ENCODE measurements around the gene PTPRN2.

PTPRN2 gene

GRCh38 chr7:158576050-158576762 is 11.4 kb downstream of the PTPRN2 start:
- no peak for DNase-seq

GRCh38 chr7:158574308-158575036 is 13.2 kb downstream of the PTPRN2 start:
- no peak for DNase-seq

DNA sequence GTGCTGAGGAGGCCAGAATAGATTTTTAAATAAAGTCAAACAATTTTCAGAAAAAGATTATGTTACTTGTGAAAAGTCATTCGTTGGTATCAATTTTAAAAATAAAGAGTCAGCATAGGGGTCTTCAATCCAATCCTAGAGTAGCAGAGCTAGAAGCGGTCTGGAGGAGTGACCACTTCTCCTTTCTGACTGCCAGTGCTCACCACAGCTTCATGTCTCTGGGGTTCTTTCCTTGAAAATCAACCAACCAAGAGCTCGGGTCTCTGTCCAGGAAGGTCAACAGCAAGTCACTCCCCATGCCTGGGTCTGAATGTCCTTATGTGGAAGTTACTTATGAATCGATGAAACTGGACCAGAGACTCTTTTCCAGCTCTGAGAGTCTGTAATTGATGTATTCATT is 14.3 kb downstream of the PTPRN2 start:
- no peak for DNase-seq

DNA sequence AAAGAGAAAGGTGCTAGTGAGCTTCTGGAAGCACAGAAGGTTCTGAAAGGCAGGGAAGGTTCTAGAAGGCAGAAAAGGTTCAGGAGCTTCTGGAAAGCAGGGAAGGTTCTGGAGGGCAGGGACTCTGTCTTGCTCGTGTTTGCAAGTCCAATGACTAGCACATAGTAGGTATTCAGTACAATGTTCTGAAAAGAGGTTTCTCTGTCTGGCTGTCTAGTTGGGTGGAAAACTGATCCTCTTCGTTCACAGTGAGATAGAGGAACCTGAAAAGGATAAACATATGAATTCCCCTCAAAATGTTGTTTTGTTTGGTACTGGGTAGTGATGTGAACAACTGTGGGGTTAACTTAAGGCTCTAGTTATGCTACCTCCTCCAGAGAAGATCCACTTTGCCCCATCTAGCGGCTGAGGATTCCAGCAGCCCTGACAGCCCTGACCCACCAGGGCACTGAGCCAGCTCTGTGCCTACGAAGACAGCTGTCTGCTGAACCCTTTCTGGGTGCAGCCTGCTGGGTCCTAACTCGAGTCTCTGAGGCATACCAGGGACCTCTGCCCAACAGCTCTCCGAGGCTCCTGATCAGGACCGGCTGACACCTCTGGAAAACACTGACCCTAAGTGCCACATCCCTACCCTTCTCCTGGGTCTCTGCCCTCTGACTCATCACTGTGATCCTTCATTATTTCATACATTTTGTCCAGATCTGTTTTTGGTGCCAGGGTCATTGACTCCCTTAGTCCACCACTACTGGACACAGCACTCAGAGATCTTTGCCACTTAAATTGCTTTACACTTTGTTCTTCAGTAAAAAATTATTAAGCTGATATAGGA is 15.4 kb downstream of the PTPRN2 start:
- no peak for DNase-seq

DNA sequence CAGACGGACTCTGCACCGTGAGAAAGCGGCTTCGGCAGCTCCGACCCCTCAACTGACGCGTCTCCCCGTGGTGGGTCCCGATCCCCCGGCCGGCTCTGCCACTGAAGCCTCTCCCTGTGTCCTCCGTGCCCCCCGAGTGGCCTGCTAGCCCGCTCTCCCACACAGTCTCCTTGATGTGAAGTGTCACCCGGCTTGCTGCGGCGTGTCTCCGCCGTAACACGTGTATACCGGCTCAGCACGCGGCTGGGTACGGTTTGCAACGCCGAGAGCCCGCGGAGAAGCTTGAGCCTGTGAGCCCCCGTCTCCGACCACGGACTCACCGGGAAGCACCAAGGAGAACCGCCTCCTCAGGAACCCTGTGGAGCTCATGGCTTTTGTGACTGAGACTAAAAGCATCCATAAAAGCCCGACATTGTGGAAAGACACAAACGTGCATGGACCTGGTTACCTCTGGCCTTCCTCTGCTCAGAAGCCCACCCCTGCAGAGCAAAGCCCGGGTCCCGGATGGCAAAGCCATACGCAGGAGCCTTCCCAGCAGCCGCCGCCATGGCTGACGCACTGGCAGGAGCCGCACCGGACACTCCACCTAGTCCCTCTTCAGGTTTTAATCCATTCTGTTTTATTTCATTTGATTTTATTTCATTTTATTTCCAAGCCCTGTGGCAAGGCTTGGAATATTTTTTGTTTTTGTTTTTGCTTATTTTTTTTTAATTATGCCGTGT is 17.0 kb downstream of the PTPRN2 start:
- DNase-seq = no peak

- no peak for DNase-seq
Measured at GRCh38 chr7:158569858-158570323, 17.7 kb downstream of the PTPRN2 start.

DNA sequence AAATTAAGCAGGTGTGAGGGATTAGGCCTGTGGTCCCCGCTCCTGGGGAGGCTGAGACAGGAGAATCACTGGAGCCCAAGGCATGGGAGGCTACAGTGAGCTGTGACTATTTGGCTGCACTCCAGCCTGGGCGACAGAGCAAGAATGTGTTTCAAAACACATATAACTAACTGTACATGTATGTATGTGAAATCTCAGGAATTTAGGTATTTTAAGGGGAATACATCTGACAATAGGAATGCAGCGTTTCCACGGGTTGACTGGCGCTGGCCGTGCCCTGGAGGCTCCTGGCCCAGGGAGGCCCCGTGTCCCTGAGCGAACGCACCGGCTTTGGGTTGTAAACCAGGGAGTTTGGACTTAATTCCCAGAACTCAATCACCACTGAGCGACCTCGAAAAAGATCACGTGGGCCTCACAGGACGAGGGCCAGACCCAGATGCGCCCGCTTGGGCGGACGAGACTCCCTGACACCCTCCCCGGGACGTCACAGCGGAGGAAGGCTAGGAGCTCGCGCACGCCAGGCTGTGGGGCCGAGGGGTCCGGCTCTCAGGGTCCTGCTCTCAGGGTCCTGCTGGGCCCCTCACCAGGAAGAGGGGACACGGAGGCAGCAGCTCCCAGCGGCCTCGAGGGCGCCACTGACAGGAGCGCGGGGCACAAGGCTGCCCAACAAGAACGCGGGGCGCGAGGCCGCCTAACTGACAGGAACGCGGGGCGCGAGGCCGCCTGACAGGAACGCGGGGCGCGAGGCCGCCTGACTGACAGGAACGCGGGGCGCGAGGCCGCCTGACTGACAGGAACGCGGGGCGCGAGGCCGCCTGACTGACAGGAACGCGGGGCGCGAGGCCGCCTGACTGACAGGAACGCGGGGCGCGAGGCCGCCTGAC is 18.4 kb downstream of the PTPRN2 start:
- no peak for DNase-seq

- no peak for DNase-seq
Measured at GRCh38 chr7:158567153-158567603, 20.4 kb downstream of the PTPRN2 start.

DNA sequence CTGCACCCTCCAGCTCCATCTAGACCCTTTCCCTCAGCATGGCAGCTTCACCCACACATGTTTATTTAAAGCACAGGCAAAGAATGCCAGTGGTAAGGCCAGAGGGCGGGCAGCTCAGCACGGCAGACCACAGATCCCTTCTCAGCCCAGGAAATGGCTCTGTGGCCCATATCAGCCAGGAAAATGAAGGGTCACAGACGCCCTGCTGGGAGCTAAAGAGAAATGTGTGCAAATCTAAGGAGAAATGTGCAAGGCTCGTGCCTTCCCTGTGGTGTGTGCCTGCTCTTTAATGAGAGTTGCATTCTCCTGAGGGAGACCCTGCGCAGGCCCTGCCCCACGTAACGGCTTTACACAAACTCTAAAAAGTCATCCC is 23.0 kb downstream of the PTPRN2 start:
- no peak for DNase-seq

- no peak for DNase-seq
Measured at GRCh38 chr7:158563911-158564662, 23.5 kb downstream of the PTPRN2 start.

DNA sequence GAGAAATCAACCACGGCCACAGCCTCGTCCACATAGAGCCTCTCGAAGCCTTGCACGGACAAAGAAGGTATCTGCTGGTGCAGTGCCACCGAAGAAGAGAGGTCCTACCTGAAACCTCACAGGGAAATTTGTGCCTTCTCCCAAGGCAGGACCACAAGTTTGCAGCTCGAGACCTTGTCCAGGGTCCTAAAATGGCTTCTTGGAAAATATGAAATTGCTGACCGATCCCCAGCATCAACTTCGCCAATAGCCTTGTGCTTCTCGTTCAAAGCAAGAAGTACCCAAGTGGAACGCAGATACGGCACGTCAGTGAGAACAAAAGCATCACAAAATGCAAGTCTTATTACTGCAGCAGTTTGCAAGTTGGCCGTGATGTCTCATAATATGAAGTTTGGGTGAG is 24.6 kb downstream of the PTPRN2 start:
- no peak for DNase-seq

GRCh38 chr7:158562517-158562916 is 25.1 kb downstream of the PTPRN2 start:
- DNase-seq = no peak

DNA sequence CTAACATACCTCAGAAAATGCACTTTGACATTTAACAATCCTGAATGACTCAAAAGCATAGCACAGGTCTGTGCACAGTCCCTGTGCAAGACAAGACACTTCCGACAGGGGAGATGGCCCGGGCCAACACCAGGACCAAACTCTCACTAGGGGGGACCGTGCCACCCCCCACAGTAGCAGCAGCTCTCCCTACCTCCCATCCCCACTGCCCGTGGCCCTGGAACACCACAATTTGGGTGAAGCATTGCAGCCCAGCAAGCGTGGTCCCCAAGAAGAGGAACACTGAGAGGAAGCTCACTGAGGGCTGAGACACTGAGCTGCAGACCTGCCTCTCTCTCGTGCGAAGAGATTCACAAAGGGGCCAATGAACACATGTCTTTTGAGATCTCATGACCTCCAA is 26.0 kb downstream of the PTPRN2 start:
- DNase-seq = no peak

DNA sequence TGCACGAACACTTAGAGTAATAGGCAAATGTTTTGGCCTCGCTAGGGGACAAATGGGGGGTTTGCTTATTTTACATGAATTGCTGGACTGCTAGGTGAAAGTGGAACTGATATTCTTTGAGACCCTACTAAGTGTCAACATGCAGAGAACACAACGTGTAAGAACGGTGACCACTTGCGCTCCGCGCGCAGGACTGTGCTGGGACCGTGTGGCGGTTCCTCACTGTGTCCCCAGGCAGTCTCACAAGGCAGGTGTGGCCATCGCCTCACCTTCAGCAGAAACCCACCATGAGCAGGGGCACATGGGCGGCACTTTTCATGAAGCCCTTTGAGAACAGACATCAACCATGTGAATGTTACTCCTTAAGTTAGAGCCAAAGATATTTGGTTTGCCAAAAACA is 27.2 kb downstream of the PTPRN2 start:
- no peak for DNase-seq

GRCh38 chr7:158559356-158559755 is 28.3 kb downstream of the PTPRN2 start:
- DNase-seq = no peak

GRCh38 chr7:158558816-158559215 is 28.8 kb downstream of the PTPRN2 start:
- DNase-seq = no peak

- DNase-seq = no peak
Measured at GRCh38 chr7:158557441-158557755, 30.2 kb downstream of the PTPRN2 start.

DNA sequence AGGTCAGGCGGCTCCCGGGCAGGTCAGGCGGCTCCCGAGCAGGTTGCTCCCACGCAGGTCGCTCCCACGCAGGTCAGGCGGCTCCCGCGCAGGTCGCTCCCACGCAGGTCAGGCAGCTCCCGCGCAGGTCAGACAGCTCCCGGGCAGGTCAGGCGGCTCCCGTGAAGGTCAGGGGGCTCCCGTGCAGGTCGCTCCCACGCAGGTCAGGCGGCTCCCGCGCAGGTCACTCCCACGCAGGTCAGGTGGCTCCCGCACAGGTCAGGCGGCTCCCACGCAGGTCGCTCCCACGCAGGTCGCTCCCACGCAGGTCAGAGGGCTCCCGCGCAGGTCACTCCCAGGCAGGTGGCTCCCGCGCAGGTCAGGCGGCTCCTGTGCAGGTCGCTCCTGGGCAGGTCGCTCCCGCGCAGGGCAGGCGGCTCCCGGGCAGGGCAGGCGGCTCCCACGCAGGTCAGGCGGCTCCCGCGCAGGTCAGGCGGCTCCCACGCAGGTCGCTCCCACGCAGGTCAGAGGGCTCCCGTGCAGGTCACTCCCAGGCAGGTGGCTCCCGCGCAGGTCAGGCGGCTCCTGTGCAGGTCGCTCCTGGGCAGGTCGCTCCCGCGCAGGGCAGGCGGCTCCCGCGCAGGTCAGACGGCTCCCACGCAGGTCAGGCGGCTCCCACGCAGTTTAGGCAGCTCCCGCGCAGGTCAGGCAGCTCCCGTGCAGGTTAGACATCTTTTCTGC is 30.7 kb downstream of the PTPRN2 start:
- DNase-seq = no peak

- no peak for DNase-seq
Measured at GRCh38 chr7:158555034-158555520, 32.5 kb downstream of the PTPRN2 start.

DNA sequence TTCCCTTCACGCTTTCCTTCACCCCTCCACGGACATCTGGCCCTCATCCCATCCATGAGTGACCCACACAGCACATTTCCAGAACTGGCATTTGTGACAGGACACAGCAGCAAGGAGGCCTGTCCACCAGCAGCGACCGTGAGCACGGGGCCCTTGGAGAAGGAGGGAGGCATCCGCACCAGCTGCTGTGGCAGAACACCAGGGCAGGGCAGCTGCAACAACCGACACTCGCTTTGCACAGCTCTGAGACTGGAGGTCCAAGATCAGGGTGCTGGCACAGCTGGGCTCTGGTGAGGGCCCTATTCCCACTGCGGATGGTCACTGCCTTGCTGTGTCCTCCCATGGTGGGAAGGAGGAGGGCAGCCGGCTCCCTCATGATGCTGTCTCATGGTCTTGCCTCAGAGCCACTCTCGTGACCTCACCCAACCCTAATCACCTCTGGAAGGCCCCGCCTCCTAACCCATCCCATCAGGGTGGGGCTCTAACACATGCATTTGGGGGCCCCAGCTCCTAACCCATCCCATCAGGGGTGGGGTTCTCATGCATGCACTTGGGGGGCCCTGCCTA is 36.7 kb downstream of the PTPRN2 start:
- DNase-seq = no peak
